GM12892 (cell line): ENCODE results near the gene NAGA.

Source experiments
- DNase-seq: peaks from one replicate; pipeline ENCODE4 v3.0.0; 2011; ENCODE audit not compliant: insufficient read length
- FAIRE-seq: peaks from 2 replicates; lab custom pipeline; 2011; peaks lifted over from hg19 to GRCh38; lab: Jason Lieb, UNC
- POLR2A ChIP-seq: IDR thresholded peaks from 2 replicates; pipeline ENCODE4 v1.6.1; 2011; ENCODE audit warnings: low read depth, low read length, control low read depth
- POLR2AphosphoS5 ChIP-seq: IDR thresholded peaks from 2 replicates; pipeline ENCODE4 v1.6.1; 2011; ENCODE audit warnings: low read depth, low read length, control low read depth
- TAF1 ChIP-seq: IDR thresholded peaks from 2 replicates; pipeline ENCODE4 v1.6.1; 2011; ENCODE audit warnings: low read depth, mild to moderate bottlenecking, control low read depth, low read length, borderline replicate concordance

NAGA gene

DNA sequence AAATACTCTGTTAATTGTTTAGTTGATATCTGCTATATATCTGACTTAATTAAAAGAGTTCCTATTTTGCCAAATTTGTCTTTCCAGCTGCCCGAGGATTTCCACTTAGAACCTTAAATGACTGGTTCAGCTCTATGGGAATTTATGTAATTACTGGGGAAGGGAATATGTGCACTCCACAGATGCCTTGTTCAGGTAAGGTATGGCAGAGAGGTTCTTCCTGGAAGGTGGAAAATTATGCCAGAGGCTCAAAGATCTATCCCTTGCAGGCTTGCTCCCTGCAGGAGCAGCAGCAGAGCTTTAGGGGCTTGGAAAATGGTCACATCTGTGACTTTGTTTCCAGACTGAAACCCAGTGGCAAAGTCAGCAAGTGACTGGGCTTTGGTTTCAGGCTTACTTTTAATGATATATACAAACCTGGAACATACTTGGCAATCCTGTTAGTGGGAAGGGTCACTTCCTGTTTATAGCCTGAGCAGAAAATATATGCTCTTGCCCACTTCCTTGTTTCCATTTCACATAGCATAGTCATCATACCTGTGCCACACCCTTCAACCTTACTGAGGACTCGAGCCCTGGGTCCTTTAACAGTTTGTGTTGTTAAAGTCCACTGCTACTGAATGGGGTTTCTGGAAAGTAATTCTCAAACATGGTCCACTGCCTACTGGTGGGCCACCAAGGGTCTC, 48.3 kb downstream of the NAGA start:
- TF ChIP-seq TAF1, result no peak
- no peak for TF ChIP-seq POLR2AphosphoS5
- TF ChIP-seq POLR2A, result no peak
- DNase-seq (peak; percentile 35), FAIRE-seq (peak; percentile 79)

DNA sequence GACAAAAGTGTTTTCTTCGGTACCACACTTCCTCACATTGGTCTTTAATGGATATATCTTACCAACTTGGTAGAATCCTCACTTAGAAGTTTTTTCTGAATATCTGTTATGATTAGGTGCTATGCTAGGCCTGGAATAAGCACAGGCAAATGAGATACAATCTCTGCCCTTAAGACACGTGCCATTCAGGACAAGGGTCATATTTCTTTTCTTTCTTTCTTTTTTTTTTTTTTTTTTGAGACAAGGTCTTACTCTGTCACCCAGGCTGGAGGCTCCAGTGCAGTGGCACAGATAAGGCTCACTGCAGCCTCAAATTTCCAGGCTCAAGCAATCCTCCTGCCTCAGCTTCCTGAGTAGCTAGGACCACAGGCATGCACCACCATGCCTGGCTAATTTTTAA, 49.0 kb downstream of the NAGA start:
- no peak for FAIRE-seq
- no peak for TF ChIP-seq POLR2A
- no peak for TF ChIP-seq POLR2AphosphoS5
- no peak for TF ChIP-seq TAF1
- DNase-seq, result no peak

DNA sequence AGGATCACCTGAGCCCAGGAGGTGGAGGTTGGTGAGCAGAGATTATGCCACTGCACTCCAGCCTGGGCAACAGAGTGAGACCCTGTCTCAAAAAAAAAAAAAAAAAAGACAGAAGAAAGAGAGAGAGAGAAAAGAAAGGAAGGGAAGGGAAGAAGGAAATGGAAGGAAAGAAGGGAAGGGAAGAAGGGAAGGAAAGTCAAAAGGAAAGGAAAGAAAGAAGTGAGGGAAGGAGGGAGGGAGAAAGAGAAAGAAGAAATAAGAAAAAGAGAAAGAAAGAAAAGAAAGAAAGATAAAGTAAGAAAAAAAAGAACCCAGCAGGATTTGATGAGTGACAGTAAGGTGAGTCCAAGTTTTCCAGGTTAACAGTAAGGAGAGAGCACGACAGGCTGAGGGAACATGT, 52.4 kb downstream of the NAGA start:
- FAIRE-seq (no peak), DNase-seq (no peak)
- TF ChIP-seq TAF1 (no peak), POLR2A (no peak), POLR2AphosphoS5 (no peak)

DNA sequence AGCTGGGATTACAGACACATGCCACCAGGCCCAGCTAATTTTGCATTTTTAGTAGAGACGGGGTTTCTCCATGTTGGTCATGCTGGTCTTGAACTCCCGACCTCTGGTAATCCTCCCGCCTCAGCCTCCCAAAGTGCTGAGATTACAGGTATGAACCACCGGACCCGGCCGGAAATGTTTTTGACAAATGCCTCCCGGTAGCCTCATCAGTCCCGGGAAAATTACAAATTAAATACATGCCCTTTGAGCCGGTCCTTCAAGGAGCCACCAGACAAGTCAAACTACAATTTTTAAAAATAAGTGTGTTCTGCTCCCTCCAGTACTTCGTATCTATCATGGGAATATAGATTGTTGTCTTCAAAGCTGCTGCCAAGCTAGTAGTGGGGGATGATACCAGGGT, 54.5 kb downstream of the NAGA start:
- FAIRE-seq, result no peak
- TF ChIP-seq POLR2A (no peak), POLR2AphosphoS5 (no peak), TAF1 (no peak)
- no peak for DNase-seq

DNA sequence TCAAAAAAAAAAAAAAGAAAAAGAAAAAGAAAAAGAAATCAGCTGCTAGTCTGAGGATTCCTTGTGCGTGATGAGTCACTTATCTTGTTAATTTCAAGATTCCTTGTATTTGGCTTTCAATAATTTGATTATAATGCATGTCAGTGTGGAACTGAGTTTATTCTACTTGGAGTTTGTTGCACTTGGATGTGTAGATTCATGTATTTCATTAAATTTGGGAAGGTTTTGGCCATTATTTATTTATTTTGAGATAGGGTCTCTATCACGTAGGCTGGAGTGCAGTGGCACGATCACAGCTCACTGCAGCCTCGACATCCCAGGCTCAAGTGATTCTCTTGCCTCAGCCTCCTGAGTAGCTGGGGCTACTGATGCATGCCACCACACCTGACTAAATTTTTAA, 57.2 kb downstream of the NAGA start:
- no peak for FAIRE-seq
- no peak for DNase-seq
- TF ChIP-seq TAF1 (no peak), POLR2A (no peak), POLR2AphosphoS5 (no peak)

DNA sequence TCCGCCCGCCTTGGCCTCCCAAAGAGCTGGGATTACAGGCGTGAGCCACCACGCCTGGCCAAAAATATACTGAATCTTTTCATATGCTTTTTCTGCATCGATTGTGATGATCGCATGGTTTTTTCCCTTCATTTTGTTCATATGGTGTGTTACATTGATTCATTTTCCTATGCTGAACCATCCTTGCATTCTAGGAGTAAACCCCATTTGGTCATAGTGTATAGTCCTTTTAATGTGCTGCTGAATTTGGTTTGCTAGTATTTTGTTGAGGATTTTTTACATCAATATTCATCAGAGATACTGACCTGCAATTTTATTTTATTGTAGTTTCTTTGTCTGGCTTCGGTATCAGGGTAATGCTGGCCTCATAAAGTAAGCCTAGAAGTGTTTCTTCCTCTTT, 59.8 kb downstream of the NAGA start:
- DNase-seq (no peak), FAIRE-seq (no peak)
- TF ChIP-seq POLR2AphosphoS5 (no peak), POLR2A (no peak), TAF1 (no peak)
